Prostate gland (tissue), 2 donors: ENCODE results near the gene KIF21A.
"Not testable (repeated sequence)": the region's sequence is repeated elsewhere in the genome, so short reads cannot be mapped to it uniquely, and the experiment has no call there.

Experiments used
- CTCF ChIP-seq, 4 experiments: fragments of 200-600 bp in 2 of 4; fragments of 450-650 bp in 2 of 4; sonication (generic) in 2 of 4; IDR thresholded peaks; 1 replicate in 3 of 4; 2 replicates in 1 of 4; pipeline ENCODE4 v1.5.1; 2016 to 2019; ENCODE audit warnings: antibody characterized with exemption in 4 of 4, mild to moderate bottlenecking in 2 of 4, moderate library complexity in 2 of 4
- POLR2A ChIP-seq: fragments of 450-650 bp; IDR thresholded peaks from one replicate; pipeline ENCODE4 v1.6.1; 2016; ENCODE audit warnings: antibody characterized with exemption, mild to moderate bottlenecking

GRCh38 chr12:39475136-39475535 is 32.2 kb upstream of the KIF21A start:
- not testable (repeated sequence) for TF ChIP-seq CTCF (IDR thresholded peaks at IDR 0.05); POLR2A
